Mesenchymal stem cell (in vitro differentiated cells and primary cell): ENCODE measurements around the gene MGAT3.
A peak's percentile ranks its signal among the peaks of the same experiment; 100 is the strongest.

ENCODE experiments used
- DNase-seq: peaks from one replicate; pipeline ENCODE4 v3.0.0-alpha.2; 2013
- H2AFZ ChIP-seq: one replicate; pipeline ENCODE4 v1.6.1; 2013; ENCODE audit warnings: low read depth, mild to moderate bottlenecking, control low read depth, inconsistent platforms, low read length, moderate library complexity
- H2AK5ac ChIP-seq: 2 replicates; pipeline ENCODE4 v1.6.1; 2013; ENCODE audit warnings: low read length, moderate library complexity, mild to moderate bottlenecking, inconsistent platforms; ENCODE audit not compliant: severe bottlenecking
- H2BK120ac ChIP-seq: one replicate; pipeline ENCODE4 v1.6.1; 2013; ENCODE audit warnings: low read depth, mild to moderate bottlenecking, inconsistent platforms, low read length, moderate library complexity
- H2BK12ac ChIP-seq, 2 experiments: one replicate each; pipeline ENCODE4 v1.6.1; 2013; ENCODE audit warnings: inconsistent platforms in 2 of 2, low read length in 2 of 2, mild to moderate bottlenecking in 2 of 2, moderate library complexity in 2 of 2, control low read depth in 1 of 2
- H2BK15ac ChIP-seq: one replicate; pipeline ENCODE4 v1.6.1; 2013; ENCODE audit warnings: mild to moderate bottlenecking, low read depth, inconsistent platforms; ENCODE audit not compliant: poor library complexity, severe bottlenecking
- H2BK5ac ChIP-seq: 2 replicates; pipeline ENCODE4 v1.6.1; 2013; ENCODE audit warnings: low read depth, mild to moderate bottlenecking, low read length, control low read depth, inconsistent platforms; ENCODE audit not compliant: poor library complexity, severe bottlenecking
- H3K14ac ChIP-seq, 2 experiments: one replicate each; pipeline ENCODE4 v1.6.1; 2013; ENCODE audit warnings: inconsistent platforms in 2 of 2, low read length in 2 of 2, control low read depth in 1 of 2, mild to moderate bottlenecking in 1 of 2, moderate library complexity in 1 of 2
- H3K18ac ChIP-seq, 2 experiments: one replicate each; pipeline ENCODE4 v1.6.1; 2013; ENCODE audit warnings: inconsistent platforms in 2 of 2, low read length in 2 of 2, control low read depth in 1 of 2, low read depth in 1 of 2, mild to moderate bottlenecking in 1 of 2
- H3K23ac ChIP-seq, 2 experiments: one replicate each; pipeline ENCODE4 v1.6.1; 2013; ENCODE audit warnings: inconsistent platforms in 2 of 2, low read length in 2 of 2, mild to moderate bottlenecking in 2 of 2, moderate library complexity in 2 of 2, control low read depth in 1 of 2
- H3K27ac ChIP-seq: 2 replicates; pipeline ENCODE4 v1.5.1; 2013; ENCODE audit warnings: mild to moderate bottlenecking, moderate library complexity, low read length, control low read depth, inconsistent platforms; ENCODE audit not compliant: poor library complexity, severe bottlenecking
- H3K27me3 ChIP-seq, 2 experiments: 2 replicates each; pipeline versions ENCODE4 v1.6.1 to v1.7.0; 2013; ENCODE audit warnings: low read length in 2 of 2, mild to moderate bottlenecking in 2 of 2, moderate library complexity in 2 of 2, control low read depth in 1 of 2, inconsistent platforms in 1 of 2; ENCODE audit not compliant: control insufficient read depth in 1 of 2, insufficient read depth in 1 of 2
- H3K36me3 ChIP-seq, 2 experiments: 2 replicates each; pipeline versions ENCODE4 v1.6.1 to v1.7.0; 2013; ENCODE audit warnings: low read length in 2 of 2, control low read depth in 1 of 2, inconsistent platforms in 1 of 2, low read depth in 1 of 2, mild to moderate bottlenecking in 1 of 2; ENCODE audit not compliant: insufficient read depth in 2 of 2, control insufficient read depth in 1 of 2
- H3K4ac ChIP-seq, 2 experiments: one replicate each; pipeline ENCODE4 v1.6.1; 2013; ENCODE audit warnings: inconsistent platforms in 2 of 2, low read length in 2 of 2, mild to moderate bottlenecking in 2 of 2, moderate library complexity in 2 of 2, control low read depth in 1 of 2, low read depth in 1 of 2
- H3K4me1 ChIP-seq: 2 replicates; pipeline ENCODE4 v1.6.1; 2013; ENCODE audit warnings: low read depth, low read length, control low read depth; ENCODE audit not compliant: control insufficient read depth, insufficient read depth
- H3K4me2 ChIP-seq: 2 replicates; pipeline ENCODE4 v1.6.1; 2013; ENCODE audit warnings: low read length, mild to moderate bottlenecking, inconsistent platforms; ENCODE audit not compliant: poor library complexity, severe bottlenecking
- H3K4me3 ChIP-seq, 2 experiments: 2 replicates each; pipeline versions ENCODE4 v1.5.1 to v1.7.0; 2013; ENCODE audit warnings: low read length in 2 of 2, mild to moderate bottlenecking in 2 of 2, control low read depth in 1 of 2, low read depth in 1 of 2; ENCODE audit not compliant: insufficient read depth in 1 of 2
- H3K79me1 ChIP-seq: replicated peaks from 2 replicates; pipeline ENCODE4 v1.6.1; 2013; ENCODE audit warnings: mild to moderate bottlenecking, control low read depth, low read length, inconsistent platforms; ENCODE audit not compliant: poor library complexity, severe bottlenecking
- H3K9ac ChIP-seq: 2 replicates; pipeline ENCODE4 v1.7.0; 2013; ENCODE audit warnings: mild to moderate bottlenecking, low read length, moderate library complexity
- H3K9me3 ChIP-seq: 2 replicates; pipeline ENCODE4 v1.7.0; 2013; ENCODE audit warnings: mild to moderate bottlenecking, low read length; ENCODE audit not compliant: control insufficient read depth
- H4K8ac ChIP-seq: one replicate; pipeline ENCODE4 v1.6.1; 2013; ENCODE audit warnings: inconsistent platforms, mild to moderate bottlenecking, low read length, moderate library complexity
- H4K91ac ChIP-seq: one replicate; pipeline ENCODE4 v1.6.1; 2013; ENCODE audit warnings: mild to moderate bottlenecking, low read length, inconsistent platforms
- WGBS: methylation state at CpG from one replicate; pipeline ENCODE4 v1.1.7; 2013; ENCODE audit warnings: mixed read lengths; 5-methylcytosine and 5-hydroxymethylcytosine counted together

The MGAT3 gene

GRCh38 chr22:39437791-39438704 is 18.8 kb upstream of the MGAT3 start:
- Histone ChIP-seq H2AK5ac (no peak overlapping the region), H3K4ac (no peak overlapping the region), H3K79me1 (no peaks in the 10 kb centered on the region), H2AFZ (no peak overlapping the region), H2BK120ac (no peak overlapping the region), H3K4me2 (no peak overlapping the region), H2BK5ac (no peak overlapping the region), H3K27ac (no peak overlapping the region), H4K8ac (no peak overlapping the region), H2BK15ac (no peak overlapping the region), H2BK12ac (no peak overlapping the region), H3K9me3 (no peaks in the 10 kb centered on the region), H3K36me3 (peaks cover 6 to 22% of the 10 kb centered on the region in 2 experiments), H3K23ac (no peak overlapping the region), H3K9ac (peak overlapping the region; percentile 57), H3K18ac (no peak overlapping the region), H3K14ac (no peak overlapping the region), H4K91ac (no peak overlapping the region), H3K27me3 (peaks cover 0 to 8% of the 10 kb centered on the region in 2 experiments), H3K4me3 (peak overlapping the region in 1 of 2 experiments; percentile 68), H3K4me1 (peaks cover 22% of the 10 kb centered on the region)
- DNase-seq, result no peak
- 80% methylated on average over 16 of the region's 16 CpGs for WGBS

- no peaks in the 10 kb centered on the region for H3K9me3 ChIP-seq
- H3K4ac ChIP-seq, result no peak overlapping the region
- no peak overlapping the region for H3K4me3 ChIP-seq
- H3K27ac ChIP-seq, result no peak overlapping the region
- no peak overlapping the region for H2BK15ac ChIP-seq
- 65% methylated on average over 8 of the region's 8 CpGs for WGBS
- no peak overlapping the region for H2BK5ac ChIP-seq
- peaks cover 21% of the 10 kb centered on the region for H3K4me1 ChIP-seq
- H4K91ac ChIP-seq, result no peak overlapping the region
- H2AK5ac ChIP-seq, result no peak overlapping the region
- no peak overlapping the region for H3K4me2 ChIP-seq
- H2AFZ ChIP-seq, result no peak overlapping the region
- H2BK120ac ChIP-seq, result no peak overlapping the region
- H3K9ac ChIP-seq, result no peak overlapping the region
- peaks cover 0 to 8% of the 10 kb centered on the region in 2 experiments for H3K27me3 ChIP-seq
- H3K18ac ChIP-seq, result no peak overlapping the region
- peak; percentile 78 for DNase-seq
- no peaks in the 10 kb centered on the region for H3K79me1 ChIP-seq
- no peak overlapping the region for H2BK12ac ChIP-seq
- no peak overlapping the region for H4K8ac ChIP-seq
- H3K36me3 ChIP-seq, result peaks cover 2 to 12% of the 10 kb centered on the region in 2 experiments
- no peak overlapping the region for H3K23ac ChIP-seq
- no peak overlapping the region for H3K14ac ChIP-seq
Observed at GRCh38 chr22:39439170-39439569, 17.6 kb upstream of the MGAT3 start.

- Histone ChIP-seq H3K9me3 (no peaks in the 10 kb centered on the region), H3K27me3 (peaks cover 0 to 15% of the 10 kb centered on the region in 2 experiments), H3K14ac (no peak overlapping the region), H3K4me2 (no peak overlapping the region), H4K8ac (no peak overlapping the region), H3K4me3 (no peak overlapping the region), H3K4ac (no peak overlapping the region), H2AFZ (no peak overlapping the region), H2BK15ac (no peak overlapping the region), H3K18ac (no peak overlapping the region), H3K9ac (no peak overlapping the region), H3K27ac (no peak overlapping the region), H3K36me3 (no peaks in the 10 kb centered on the region), H3K23ac (no peak overlapping the region), H2BK120ac (no peak overlapping the region), H3K4me1 (peaks cover 17% of the 10 kb centered on the region), H2AK5ac (no peak overlapping the region), H4K91ac (no peak overlapping the region), H2BK5ac (no peak overlapping the region), H3K79me1 (no peaks in the 10 kb centered on the region), H2BK12ac (no peak overlapping the region)
- 94% methylated on average over 6 of the region's 6 CpGs for WGBS
- no peak for DNase-seq
Observed at GRCh38 chr22:39443398-39443797, 13.4 kb upstream of the MGAT3 start.

DNA sequence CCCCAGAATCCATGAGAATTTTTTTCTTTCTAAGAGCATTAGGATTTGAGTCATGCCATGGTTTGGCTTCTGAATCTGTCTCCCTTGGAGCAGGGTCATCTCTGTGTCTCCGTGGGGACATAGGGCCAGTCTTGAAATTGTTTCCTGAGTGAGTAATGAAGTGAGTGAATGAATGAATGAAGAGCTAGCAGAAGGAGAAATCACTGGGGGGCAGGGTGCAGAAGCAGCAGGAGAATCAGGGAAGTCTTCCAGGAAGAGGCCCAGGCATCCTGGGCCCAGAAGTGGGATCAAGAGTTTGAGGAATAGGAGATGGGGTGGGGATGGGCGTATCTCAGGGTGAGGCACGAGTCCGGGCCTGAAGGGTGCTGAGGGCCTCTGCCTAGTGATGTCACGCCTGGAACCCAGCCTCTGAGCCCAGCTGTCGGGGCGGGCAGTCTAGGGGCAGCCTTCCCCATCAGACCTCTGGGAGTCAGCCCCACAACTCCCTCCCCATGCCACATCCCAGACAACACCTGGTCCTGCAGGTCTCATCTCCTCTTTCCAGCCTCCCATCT is 12.5 kb upstream of the MGAT3 start:
- no peak overlapping the region for H3K18ac ChIP-seq
- no peaks in the 10 kb centered on the region for H3K9me3 ChIP-seq
- H3K79me1 ChIP-seq, result no peaks in the 10 kb centered on the region
- H2AFZ ChIP-seq, result no peak overlapping the region
- no peak overlapping the region for H3K14ac ChIP-seq
- no peak overlapping the region for H3K4ac ChIP-seq
- H3K27me3 ChIP-seq, result peaks cover 0 to 20% of the 10 kb centered on the region in 2 experiments
- DNase-seq, result no peak
- no peak overlapping the region for H2BK15ac ChIP-seq
- H3K4me1 ChIP-seq, result peaks cover 17% of the 10 kb centered on the region
- H2BK5ac ChIP-seq, result no peak overlapping the region
- H2BK120ac ChIP-seq, result no peak overlapping the region
- no peak overlapping the region for H4K91ac ChIP-seq
- no peak overlapping the region for H2BK12ac ChIP-seq
- no peak overlapping the region for H4K8ac ChIP-seq
- no peaks in the 10 kb centered on the region for H3K36me3 ChIP-seq
- no peak overlapping the region for H2AK5ac ChIP-seq
- no peak overlapping the region for H3K4me2 ChIP-seq
- 81% methylated on average over 5 of the region's 7 CpGs for WGBS
- no peak overlapping the region for H3K4me3 ChIP-seq
- H3K23ac ChIP-seq, result no peak overlapping the region
- no peak overlapping the region for H3K27ac ChIP-seq
- no peak overlapping the region for H3K9ac ChIP-seq
